Stimulated activated CD4-positive, alpha-beta T cell treated with anti-CD3 and anti-CD28 coated beads, Interleukin-4, amount 100 ng/mL, for 48 hours (primary cell): ENCODE results near the gene IGFALS.
A peak's percentile ranks its signal among the peaks of the same experiment; 100 is the strongest.

ENCODE experiments used
- DNase-seq, 2 donors: peaks; one replicate each; pipeline ENCODE4 v3.0.0-alpha.2; 2020; ENCODE audit warnings: low read depth in 2 of 2

The IGFALS gene

GRCh38 chr16:1790261-1790610, 3.3 kb downstream of the IGFALS start:
- DNase-seq: no peak

GRCh38 chr16:1789643-1790045, 3.9 kb downstream of the IGFALS start:
- DNase-seq: no peak

- DNase-seq: no peak
Observed at GRCh38 chr16:1788708-1789100, 4.8 kb downstream of the IGFALS start.

- DNase-seq: no peak
Observed at GRCh38 chr16:1788095-1788707, 5.3 kb downstream of the IGFALS start.

GRCh38 chr16:1787322-1788094, 6.0 kb downstream of the IGFALS start:
- DNase-seq: no peak

- DNase-seq: no peak
Observed at GRCh38 chr16:1787056-1787321, 6.5 kb downstream of the IGFALS start.

GRCh38 chr16:1786242-1787055, 7.1 kb downstream of the IGFALS start:
- DNase-seq: no peak

- no peak for DNase-seq
Observed at GRCh38 chr16:1785846-1786170, 7.7 kb downstream of the IGFALS start.

GRCh38 chr16:1784977-1785845, 8.3 kb downstream of the IGFALS start:
- DNase-seq: no peak

- peak; percentile 95 to 99 for DNase-seq
Observed at GRCh38 chr16:1782408-1783264, 10.9 kb downstream of the IGFALS start, which contains the start of the genes NUBP2 and SPSB3. Gene NUBP2, plus strand, starts transcription at chr16:1782960. Its CDS starts 61 bp downstream, at chr16:1783021. Gene SPSB3, minus strand, starts transcription at chr16:1782571. Its CDS starts 1,088 bp downstream, at chr16:1781483.

GRCh38 chr16:1781758-1782407, 11.6 kb downstream of the IGFALS start:
- peak in 1 of 2 donors; percentile 28 for DNase-seq

GRCh38 chr16:1781254-1781653, 12.3 kb downstream of the IGFALS start:
- no peak for DNase-seq

- no peak for DNase-seq
Observed at GRCh38 chr16:1780677-1781072, 12.8 kb downstream of the IGFALS start.

- no peak for DNase-seq
Observed at GRCh38 chr16:1779741-1780676, 13.5 kb downstream of the IGFALS start.

GRCh38 chr16:1779234-1779701, 14.2 kb downstream of the IGFALS start:
- DNase-seq: no peak

GRCh38 chr16:1778200-1779179, 15.0 kb downstream of the IGFALS start:
- DNase-seq: no peak

GRCh38 chr16:1777375-1778199, 15.9 kb downstream of the IGFALS start:
- DNase-seq: no peak
